ENCODE data around the gene COL4A3.

The COL4A3 gene

GRCh38 chr2:227360351-227360750 lies 195.9 kb downstream of the COL4A3 start:
- Histone ChIP-seq H3K27ac (ENCODE audit: low read length) (no peak overlapping the region), H3K4me3 (ENCODE audit: low read length) (no peak overlapping the region), H3K9me3 (ENCODE audit: insufficient read depth, low read depth, low read length) (no peaks in the 10 kb centered on the region), H3K36me3 (ENCODE audit: insufficient read depth, low read depth, low read length) (peaks cover 50% of the 10 kb centered on the region), H3K9ac (ENCODE audit: low read depth, low read length) (no peak overlapping the region), H3K4me1 (ENCODE audit: insufficient read depth, low read length) (no peaks in the 10 kb centered on the region), H3K27me3 (ENCODE audit: insufficient read depth, low read length) (no peaks in the 10 kb centered on the region)

GRCh38 chr2:227363756-227364155 lies 199.3 kb downstream of the COL4A3 start:
- Histone ChIP-seq H3K9ac (ENCODE audit: low read depth, low read length) (no peak overlapping the region), H3K4me1 (ENCODE audit: insufficient read depth, low read length) (no peaks in the 10 kb centered on the region), H3K27ac (ENCODE audit: low read length) (no peak overlapping the region)

More at GRCh38 chr2:227363756-227364155, 199.3 kb downstream of the COL4A3 start:
- peaks cover 20% of the 10 kb centered on the region for H3K36me3 ChIP-seq (ENCODE audit: insufficient read depth, low read depth, low read length)
- no peaks in the 10 kb centered on the region for H3K27me3 ChIP-seq (ENCODE audit: insufficient read depth, low read length)
- H3K9me3 ChIP-seq (ENCODE audit: insufficient read depth, low read depth, low read length): no peaks in the 10 kb centered on the region
- H3K4me3 ChIP-seq (ENCODE audit: low read length): no peak overlapping the region
